Ovary (tissue), 9 donors: Measurements from ENCODE around the gene UMOD. TPM values are rescaled to one million over a fixed set of nuclear protein-coding genes. Genes with fewer than 3 reads are reported as not detected.
"Not testable (repeated sequence)": the region's sequence is repeated elsewhere in the genome, so short reads cannot be mapped to it uniquely, and the experiment has no call there.

ENCODE experiments used
- DNase-seq, 5 donors: peaks; one replicate each; pipeline ENCODE4 v3.0.0-alpha.2; 2019 to 2020
- H3K27ac ChIP-seq, 2 donors: fragments of 200-600 bp; one replicate each; pipeline versions ENCODE4 v1.5.1 to v1.8.0; 2019 to 2022
- H3K27me3 ChIP-seq: fragments of 200-600 bp; one replicate; pipeline ENCODE4 v1.8.0; 2022
- H3K36me3 ChIP-seq: fragments of 200-600 bp; sonication (generic); one replicate; pipeline ENCODE4 v1.5.1; 2019
- H3K4me1 ChIP-seq: one replicate; pipeline ENCODE4 v1.8.1; 2013; ENCODE audit warnings: mild to moderate bottlenecking, moderate library complexity; ENCODE audit not compliant: insufficient read depth
- H3K4me3 ChIP-seq: fragments of 200-600 bp; sonication (generic); one replicate; pipeline ENCODE4 v1.5.1; 2017
- H3K9me3 ChIP-seq, 2 donors: fragments of 200-600 bp in 1 of 2; sonication (generic) in 1 of 2; one replicate each; pipeline versions ENCODE4 v1.5.1 to v1.8.1; 2013 to 2019; ENCODE audit warnings: mild to moderate bottlenecking in 1 of 2, moderate library complexity in 1 of 2
- EP300 ChIP-seq: sonication (generic); formaldehyde crosslinking; IDR thresholded peaks from one replicate; pipeline ENCODE4 v1.6.1; 2017; ENCODE audit warnings: antibody characterized with exemption
- POLR2A ChIP-seq: fragments of 450-650 bp; IDR thresholded peaks from one replicate; pipeline ENCODE4 v1.6.1; 2017; ENCODE audit warnings: antibody characterized with exemption, mild to moderate bottlenecking, moderate library complexity
- WGBS, 3 donors: extraction: QIAGEN DNeasy Blood & Tissue Kit in 1 of 3; methylation state at CpG; one replicate each; pipeline versions ENCODE4 v1.1.5 to v1.1.7; 2013 to 2017; 5-methylcytosine and 5-hydroxymethylcytosine counted together
- intact Hi-C, 4 donors: fragments of 100-400 bp; cut with DNase I; formaldehyde crosslinking; loops; one replicate each; pipeline versions ENCODE4 v1.11.0 to v1.15.1; 2022 to 2023
- polyA plus RNA-seq, 2 donors: library from polyadenylated mRNA; stranded (reverse); fragments of 200-250 nt in 1 of 2; fragments of 350-450 nt in 1 of 2; fragmentation: Illumina TruSeq in 1 of 2; extraction: RNeasy Lipid Tissue Mini Kit (QIAGEN cat#74804) in 1 of 2; gene quantifications; one replicate each; pipeline ENCODE4 v1.2.3, GENCODE V29; 2013 to 2014
- total RNA-seq, 7 donors: library from RNA; depleted of rRNA in 2 of 7; stranded (reverse); fragments of >200 nt in 2 of 7; fragmentation: NEBNext Ultra II Directional in 3 of 7; extraction: Animal tissue kit (Norgen Biotek cat#: 25700) in 3 of 7; gene quantifications; one replicate each; pipeline versions ENCODE4 v1.1.0 to v1.2.4, GENCODE V29; 2016 to 2023
- TF ChIP-seq, protein P1 (sequence below), 3 donors: fragments of 450-650 bp in 2 of 3; fragments of 200-600 bp in 1 of 3; IDR thresholded peaks; one replicate each; pipeline versions ENCODE4 v1.5.1 to v1.8.0; 2016 to 2022; ENCODE audit warnings: antibody characterized with exemption in 3 of 3, mild to moderate bottlenecking in 1 of 3
- donor health status: DM: no; HTN: no; CAD: no; lungs with moderate emphysema.
- donor health status: DM: no; HTN: no; CAD: no.
- donor health status: Bipolar disorder and iron deficiency.
- donor health status: DM: yes; HTN: yes; CAD: no.
- donor health status: DM: no; HTN: no; CAD: no.
- donor health status: DM: yes; HTN: yes; CAD: no.

The UMOD gene
- total and polyA plus RNA-seq, 9 donors = not detected

DNA sequence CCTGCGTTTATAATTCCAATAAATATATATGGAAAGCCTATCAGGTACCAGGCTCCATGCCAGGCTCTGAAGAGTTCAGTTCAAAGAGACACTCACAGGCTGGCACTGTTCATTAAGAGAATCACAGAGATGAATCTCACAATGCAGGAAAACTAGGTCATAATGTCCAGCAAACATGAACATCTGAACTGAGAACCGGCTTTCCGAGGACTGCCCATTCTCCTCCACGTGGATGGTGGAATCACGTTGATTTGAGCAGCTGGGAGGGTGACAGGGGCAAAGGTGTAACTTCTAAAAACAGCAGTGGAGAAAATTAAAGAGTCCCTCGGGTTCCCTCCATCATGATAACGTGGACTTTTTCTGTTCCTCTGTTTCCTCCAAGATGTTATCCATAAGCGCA is 35.4 kb downstream of the UMOD start:
- WGBS, 3 donors = 14 to 38% (median 25%) methylated on average over 8 of the region's 8 CpGs
- Histone ChIP-seq H3K36me3 (no peaks in the 10 kb centered on the region), H3K27ac (no peak overlapping the region), H3K9me3 (no peaks in the 10 kb centered on the region), H3K4me1 (no peaks in the 10 kb centered on the region), H3K27me3 (no peaks in the 10 kb centered on the region), H3K4me3 (no peak overlapping the region)
- intact Hi-C loops = no loop called here
- TF ChIP-seq POLR2A = no peak
- DNase-seq = no peak

DNA sequence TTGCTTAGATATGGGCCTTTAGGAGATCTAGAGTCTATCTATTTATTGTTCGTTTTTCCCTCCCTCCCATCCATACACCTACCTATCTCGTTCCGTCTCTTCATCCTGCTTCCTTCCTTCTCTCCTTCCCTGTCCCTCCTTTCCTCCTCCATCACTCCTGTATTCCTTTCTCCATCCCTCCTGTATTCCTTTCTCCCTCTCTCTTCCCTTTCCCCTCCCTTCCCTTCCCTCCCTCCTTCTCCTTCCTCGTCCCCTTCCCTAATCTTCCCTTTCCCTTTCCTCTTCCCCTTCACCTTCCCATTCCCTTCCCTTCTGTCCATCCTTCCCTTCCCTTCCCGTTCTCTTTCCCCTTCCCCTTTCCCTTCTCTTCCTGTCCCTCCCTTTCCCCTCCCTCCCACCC is 35.8 kb downstream of the UMOD start:
- intact Hi-C loops = no loop called here
- H3K27ac ChIP-seq = no peak overlapping the region
- no peaks in the 10 kb centered on the region for H3K36me3 ChIP-seq
- DNase-seq = no peak
- TF ChIP-seq EP300 = no peak
- TF ChIP-seq POLR2A = no peak
- TF ChIP-seq, protein P1, sequence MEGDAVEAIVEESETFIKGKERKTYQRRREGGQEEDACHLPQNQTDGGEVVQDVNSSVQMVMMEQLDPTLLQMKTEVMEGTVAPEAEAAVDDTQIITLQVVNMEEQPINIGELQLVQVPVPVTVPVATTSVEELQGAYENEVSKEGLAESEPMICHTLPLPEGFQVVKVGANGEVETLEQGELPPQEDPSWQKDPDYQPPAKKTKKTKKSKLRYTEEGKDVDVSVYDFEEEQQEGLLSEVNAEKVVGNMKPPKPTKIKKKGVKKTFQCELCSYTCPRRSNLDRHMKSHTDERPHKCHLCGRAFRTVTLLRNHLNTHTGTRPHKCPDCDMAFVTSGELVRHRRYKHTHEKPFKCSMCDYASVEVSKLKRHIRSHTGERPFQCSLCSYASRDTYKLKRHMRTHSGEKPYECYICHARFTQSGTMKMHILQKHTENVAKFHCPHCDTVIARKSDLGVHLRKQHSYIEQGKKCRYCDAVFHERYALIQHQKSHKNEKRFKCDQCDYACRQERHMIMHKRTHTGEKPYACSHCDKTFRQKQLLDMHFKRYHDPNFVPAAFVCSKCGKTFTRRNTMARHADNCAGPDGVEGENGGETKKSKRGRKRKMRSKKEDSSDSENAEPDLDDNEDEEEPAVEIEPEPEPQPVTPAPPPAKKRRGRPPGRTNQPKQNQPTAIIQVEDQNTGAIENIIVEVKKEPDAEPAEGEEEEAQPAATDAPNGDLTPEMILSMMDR (IDR thresholded peaks at IDR 0.05) = no peak
- H3K4me1 ChIP-seq = no peaks in the 10 kb centered on the region
- H3K27me3 ChIP-seq = no peaks in the 10 kb centered on the region
- 55 to 66% (median 58%) methylated on average over 5 of the region's 5 CpGs for WGBS, 3 donors
- no peak overlapping the region for H3K4me3 ChIP-seq
- H3K9me3 ChIP-seq = no peaks in the 10 kb centered on the region

DNA sequence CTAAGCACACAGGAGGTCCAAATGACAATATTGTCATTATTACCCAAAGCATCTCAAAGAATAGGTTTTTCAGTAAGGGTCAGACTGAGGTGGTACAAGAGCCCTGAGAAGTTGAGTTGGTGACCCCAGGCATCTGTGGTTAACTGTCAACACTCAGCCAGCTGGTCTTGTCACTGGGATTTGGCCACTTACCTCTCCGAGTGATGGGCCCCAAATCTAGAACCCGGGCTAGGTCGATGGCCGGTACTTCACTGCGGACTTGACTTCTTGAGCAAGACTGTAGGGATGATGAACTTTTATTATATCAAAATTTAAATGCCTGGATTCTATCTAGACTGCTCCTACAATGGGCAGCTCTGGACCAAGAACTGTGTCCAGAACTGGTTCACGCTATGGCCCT is 36.8 kb downstream of the UMOD start:
- intact Hi-C loops = no loop called here
- H3K27ac ChIP-seq = no peak overlapping the region
- TF ChIP-seq EP300 (no peak), POLR2A (no peak)
- TF ChIP-seq, protein P1 (IDR thresholded peaks at IDR 0.05) = no peak
- no peaks in the 10 kb centered on the region for H3K4me1 ChIP-seq
- no peak overlapping the region for H3K4me3 ChIP-seq
- H3K27me3 ChIP-seq = no peaks in the 10 kb centered on the region
- H3K36me3 ChIP-seq = no peaks in the 10 kb centered on the region
- no peaks in the 10 kb centered on the region for H3K9me3 ChIP-seq
- WGBS, 3 donors = 92 to 99% (median 93%) methylated on average over 6 of the region's 6 CpGs
- DNase-seq = no peak

DNA sequence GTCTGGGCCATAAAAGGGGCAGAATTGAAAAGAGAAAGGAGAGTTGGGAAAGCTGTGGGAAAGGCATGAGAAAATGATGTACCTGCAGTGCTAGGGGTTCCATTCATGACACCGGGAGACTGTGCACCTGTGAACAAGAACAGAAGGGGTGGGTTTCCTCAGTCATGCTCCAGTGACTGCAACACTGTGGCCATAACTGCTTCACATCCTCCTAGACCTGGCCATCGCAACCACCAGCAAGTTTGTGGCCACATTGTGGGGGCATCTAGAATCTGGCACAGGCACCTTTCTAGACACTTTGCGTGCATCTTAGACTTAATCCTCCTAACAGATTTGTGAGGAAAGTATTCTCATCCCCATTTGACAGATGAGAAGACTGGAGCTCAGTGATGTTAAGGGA is 37.9 kb downstream of the UMOD start:
- no peak overlapping the region for H3K27ac ChIP-seq
- H3K36me3 ChIP-seq = no peaks in the 10 kb centered on the region
- no peak overlapping the region for H3K4me3 ChIP-seq
- H3K9me3 ChIP-seq = no peaks in the 10 kb centered on the region
- no peaks in the 10 kb centered on the region for H3K27me3 ChIP-seq
- no peaks in the 10 kb centered on the region for H3K4me1 ChIP-seq
- 89 to 93% (median 90%) methylated on average over 3 of the region's 3 CpGs for WGBS, 3 donors
- intact Hi-C loops = no loop called here
- no peak for TF ChIP-seq EP300
- DNase-seq = no peak

DNA sequence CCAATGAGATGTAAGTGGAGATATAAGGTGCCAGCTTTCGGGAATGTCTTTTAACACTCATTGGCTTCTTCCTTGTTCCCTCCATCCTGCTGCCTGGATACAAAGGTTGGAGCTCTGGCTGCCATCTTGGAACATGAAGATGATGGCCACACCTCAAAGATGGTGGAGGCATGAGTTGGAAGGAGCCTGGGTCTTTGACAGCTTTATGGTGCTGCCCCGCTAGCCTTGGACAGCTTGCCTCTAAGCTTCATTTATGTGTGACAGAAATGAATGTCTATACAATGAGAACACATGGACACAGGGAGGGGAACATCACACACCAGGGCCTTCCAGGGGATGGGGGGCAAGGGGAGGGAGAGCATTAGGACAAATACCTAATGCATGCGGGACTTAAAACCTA is 38.8 kb downstream of the UMOD start:
- Histone ChIP-seq H3K27me3 (no peaks in the 10 kb centered on the region), H3K4me1 (no peaks in the 10 kb centered on the region), H3K36me3 (no peaks in the 10 kb centered on the region), H3K4me3 (no peak overlapping the region), H3K27ac (no peak overlapping the region), H3K9me3 (no peaks in the 10 kb centered on the region)
- DNase-seq = no peak
- intact Hi-C loops = no loop called here
- TF ChIP-seq POLR2A (no peak), EP300 (no peak)
- TF ChIP-seq, protein P1 (IDR thresholded peaks at IDR 0.05) = no peak
- 77 to 94% (median 87%) methylated on average over 3 of the region's 3 CpGs for WGBS, 3 donors

DNA sequence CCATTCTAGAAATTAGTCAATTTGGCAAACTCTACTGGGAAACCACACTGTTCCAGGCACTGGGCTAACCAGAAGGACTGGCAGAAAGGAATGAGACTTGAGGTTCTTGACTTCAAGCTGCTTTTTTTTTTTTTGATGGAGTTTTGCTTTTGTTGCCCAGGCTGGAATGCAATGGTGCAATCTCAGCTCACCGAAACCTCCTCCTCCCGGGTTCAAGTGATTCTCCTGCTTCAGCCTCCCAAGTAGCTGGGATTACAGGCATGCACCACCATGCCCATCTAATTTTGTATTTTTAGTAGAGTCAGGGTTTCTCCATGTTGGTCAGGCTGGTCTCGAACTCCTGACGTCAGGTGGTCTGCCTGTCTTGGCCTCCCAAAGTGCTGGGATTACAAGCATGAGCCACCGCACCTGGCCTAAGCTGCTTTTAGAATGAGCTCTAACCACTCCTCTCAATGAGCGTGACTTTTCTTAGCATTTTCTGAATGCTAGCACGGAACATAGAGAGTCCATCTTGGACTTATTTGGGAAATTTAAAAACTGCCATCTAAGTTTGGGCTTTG is 39.9 kb downstream of the UMOD start:
- H3K36me3 ChIP-seq, H3K4me1 ChIP-seq, intact Hi-C loops, H3K4me3 ChIP-seq, H3K27ac ChIP-seq, H3K27me3 ChIP-seq, H3K9me3 ChIP-seq, DNase-seq: not testable (repeated sequence)
- WGBS, 3 donors = 88 to 90% (median 89%) methylated on average over 7 of the region's 7 CpGs
